ENCODE results near the gene PAFAH1B2.

PAFAH1B2 gene

GRCh38 chr11:117186431-117186761 lies 42.3 kb downstream of the PAFAH1B2 start:
- TF ChIP-seq POLR2A (IDR thresholded peaks at IDR 0.05; ENCODE audit: low read depth, low read length), result no peak
- no peak for FAIRE-seq
- no peak for DNase-seq (ENCODE audit: insufficient read length, low spot score)

DNA sequence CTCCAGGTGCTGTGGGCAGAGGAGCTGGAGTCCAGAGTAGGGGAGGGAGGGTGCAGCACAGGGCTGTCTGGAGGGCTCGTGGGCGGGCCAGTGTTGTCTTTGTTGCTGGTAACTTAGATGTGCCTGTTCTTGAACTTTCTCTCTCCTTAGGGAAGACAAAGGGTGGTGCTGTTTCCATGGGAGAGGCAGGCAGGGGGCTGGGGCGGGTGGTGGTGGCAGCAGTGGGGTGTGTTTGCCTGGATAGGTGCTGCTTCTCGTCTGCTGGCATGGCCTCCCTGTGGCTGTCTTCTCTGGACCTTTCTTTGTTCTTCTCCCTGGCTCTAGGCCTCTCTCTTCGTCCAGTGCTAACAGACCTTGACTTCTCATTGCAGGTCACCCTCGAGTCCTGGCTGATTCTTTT lies 42.9 kb downstream of the PAFAH1B2 start:
- no peak for DNase-seq (ENCODE audit: insufficient read length, low spot score)
- FAIRE-seq, result no peak
- no peak for TF ChIP-seq POLR2A (IDR thresholded peaks at IDR 0.05; ENCODE audit: low read depth, low read length)

GRCh38 chr11:117187428-117187798 lies 43.3 kb downstream of the PAFAH1B2 start:
- no peak for FAIRE-seq
- DNase-seq (ENCODE audit: insufficient read length, low spot score), result no peak
- TF ChIP-seq POLR2A (IDR thresholded peaks at IDR 0.05; ENCODE audit: low read depth, low read length), result no peak

- DNase-seq (ENCODE audit: insufficient read length, low spot score) (no peak), FAIRE-seq (no peak)
- TF ChIP-seq POLR2A (IDR thresholded peaks at IDR 0.05; ENCODE audit: low read depth, low read length), result no peak
Observed at GRCh38 chr11:117187799-117188481, 43.9 kb downstream of the PAFAH1B2 start.

DNA sequence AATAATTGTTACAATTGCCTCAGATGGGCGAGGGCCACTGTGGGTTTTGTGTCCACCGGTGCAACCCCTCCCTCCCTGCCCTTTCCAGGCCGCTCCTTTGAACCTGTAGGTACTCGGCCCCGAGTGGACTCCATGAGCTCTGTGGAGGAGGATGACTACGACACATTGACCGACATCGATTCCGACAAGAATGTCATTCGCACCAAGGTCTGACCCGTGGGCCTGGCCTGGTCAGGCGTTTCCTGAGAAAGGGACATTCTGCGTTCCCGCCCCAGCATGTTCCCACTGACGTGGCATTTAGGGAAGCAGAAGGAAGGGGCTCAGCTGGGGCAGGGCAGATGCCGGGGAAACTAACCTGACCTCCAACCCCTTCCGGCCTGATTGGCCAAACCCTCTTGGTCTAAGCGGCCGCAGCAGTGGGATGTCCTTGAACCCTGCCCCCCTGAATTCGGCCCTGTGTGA lies 44.6 kb downstream of the PAFAH1B2 start:
- no peak for TF ChIP-seq POLR2A (IDR thresholded peaks at IDR 0.05; ENCODE audit: low read depth, low read length)
- FAIRE-seq, result no peak
- DNase-seq (ENCODE audit: insufficient read length, low spot score), result no peak

- FAIRE-seq (no peak), DNase-seq (ENCODE audit: insufficient read length, low spot score) (no peak)
Observed at GRCh38 chr11:117189191-117189940, 45.3 kb downstream of the PAFAH1B2 start.

GRCh38 chr11:117189941-117190544 lies 46.0 kb downstream of the PAFAH1B2 start:
- no peak for FAIRE-seq
- no peak for DNase-seq (ENCODE audit: insufficient read length, low spot score)
- TF ChIP-seq POLR2A (IDR thresholded peaks at IDR 0.05; ENCODE audit: low read depth, low read length), result no peak

More at GRCh38 chr11:117189191-117189940, 45.3 kb downstream of the PAFAH1B2 start:
- TF ChIP-seq POLR2A (IDR thresholded peaks at IDR 0.05; ENCODE audit: low read depth, low read length), result no peak

DNA sequence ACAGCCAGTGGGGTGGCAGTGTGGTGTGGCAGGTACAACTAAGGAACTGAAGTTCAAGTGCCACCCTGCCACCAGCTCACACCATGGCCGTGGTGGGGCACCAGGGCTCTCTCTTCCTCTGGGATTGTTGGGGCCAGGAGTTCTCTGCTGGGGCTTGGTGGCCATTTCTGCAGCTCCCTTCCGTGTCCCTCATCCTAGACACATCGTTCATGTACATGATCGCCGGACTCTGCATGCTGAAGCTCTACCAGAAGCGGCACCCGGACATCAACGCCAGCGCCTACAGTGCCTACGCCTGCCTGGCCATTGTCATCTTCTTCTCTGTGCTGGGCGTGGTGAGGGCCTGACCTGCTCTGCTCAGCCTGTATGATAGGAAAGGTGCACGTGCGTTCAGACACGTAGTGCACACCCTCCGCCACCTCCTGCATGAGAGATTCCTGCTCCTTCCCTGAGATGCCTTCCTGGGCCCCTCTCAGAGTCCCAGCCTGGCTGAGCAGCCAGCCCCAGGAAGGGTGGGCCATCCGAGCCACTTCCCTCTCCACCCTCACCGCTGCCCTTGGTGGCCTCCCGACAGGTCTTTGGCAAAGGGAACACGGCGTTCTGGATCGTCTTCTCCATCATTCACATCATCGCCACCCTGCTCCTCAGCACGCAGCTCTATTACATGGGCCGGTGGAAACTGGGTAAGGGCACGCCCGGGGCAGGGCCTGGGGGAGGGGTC lies 47.8 kb downstream of the PAFAH1B2 start:
- FAIRE-seq, result no peak
- no peak for TF ChIP-seq POLR2A (IDR thresholded peaks at IDR 0.05; ENCODE audit: low read depth, low read length)
- DNase-seq (ENCODE audit: insufficient read length, low spot score), result no peak

DNA sequence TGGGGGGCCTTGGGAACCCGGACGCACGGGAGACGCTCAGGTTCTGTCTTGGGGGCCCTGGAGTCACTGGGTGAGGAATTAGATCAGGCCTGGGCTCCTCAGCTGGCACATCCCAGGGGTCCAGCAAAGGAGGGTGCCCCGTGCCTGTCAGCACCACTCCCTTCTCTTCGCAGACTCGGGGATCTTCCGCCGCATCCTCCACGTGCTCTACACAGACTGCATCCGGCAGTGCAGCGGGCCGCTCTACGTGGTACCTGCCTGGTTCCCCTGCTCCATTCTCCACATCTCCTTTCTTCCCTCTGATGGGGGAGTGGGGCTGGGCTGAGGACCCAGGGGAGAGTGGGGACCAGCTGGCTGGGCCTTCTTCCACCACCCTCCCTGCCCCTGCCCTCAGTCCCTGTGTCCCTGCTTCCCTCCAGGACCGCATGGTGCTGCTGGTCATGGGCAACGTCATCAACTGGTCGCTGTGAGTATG lies 48.4 kb downstream of the PAFAH1B2 start:
- TF ChIP-seq POLR2A (IDR thresholded peaks at IDR 0.05; ENCODE audit: low read depth, low read length), result no peak
- FAIRE-seq, result no peak
- DNase-seq (ENCODE audit: insufficient read length, low spot score), result no peak

GRCh38 chr11:117193130-117194020 lies 49.3 kb downstream of the PAFAH1B2 start:
- TF ChIP-seq POLR2A (IDR thresholded peaks at IDR 0.05; ENCODE audit: low read depth, low read length), result no peak
- FAIRE-seq (no peak), DNase-seq (ENCODE audit: insufficient read length, low spot score) (no peak)

DNA sequence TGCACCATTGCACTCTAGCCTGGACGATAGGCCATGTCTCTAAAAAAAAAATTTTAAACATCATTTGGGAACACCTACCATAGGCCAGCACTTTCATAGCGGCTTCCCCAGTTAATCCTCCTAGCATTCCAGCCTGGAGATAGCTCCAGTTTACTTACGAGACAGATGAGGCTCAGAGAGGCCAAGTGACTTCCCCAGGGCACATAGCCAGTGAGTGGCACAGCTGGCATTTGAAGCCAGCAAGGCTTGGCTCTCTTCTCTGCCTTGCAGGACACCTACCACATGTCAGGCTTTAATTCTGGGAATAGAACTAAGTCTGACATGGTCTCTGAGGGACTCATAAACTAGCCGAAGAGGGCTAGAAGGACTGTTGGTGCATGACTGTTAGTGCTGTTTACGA lies 50.2 kb downstream of the PAFAH1B2 start:
- FAIRE-seq (no peak), DNase-seq (ENCODE audit: insufficient read length, low spot score) (no peak)
- no peak for TF ChIP-seq POLR2A (IDR thresholded peaks at IDR 0.05; ENCODE audit: low read depth, low read length)

- no peak for FAIRE-seq
- DNase-seq (ENCODE audit: insufficient read length, low spot score), result no peak
- no peak for TF ChIP-seq POLR2A (IDR thresholded peaks at IDR 0.05; ENCODE audit: low read depth, low read length)
Observed at GRCh38 chr11:117195258-117195657, 51.2 kb downstream of the PAFAH1B2 start.

DNA sequence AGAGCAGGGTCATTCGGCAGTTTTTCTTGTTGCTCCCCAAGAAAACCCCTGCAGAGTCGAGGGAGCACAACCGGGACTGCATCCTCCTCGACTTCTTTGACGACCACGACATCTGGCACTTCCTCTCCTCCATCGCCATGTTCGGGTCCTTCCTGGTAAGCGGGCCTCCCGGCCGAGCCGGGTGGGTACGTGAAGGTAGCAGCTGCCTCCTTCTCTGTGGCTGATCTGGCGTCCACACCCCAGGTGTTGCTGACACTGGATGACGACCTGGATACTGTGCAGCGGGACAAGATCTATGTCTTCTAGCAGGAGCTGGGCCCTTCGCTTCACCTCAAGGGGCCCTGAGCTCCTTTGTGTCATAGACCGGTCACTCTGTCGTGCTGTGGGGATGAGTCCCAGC lies 51.7 kb downstream of the PAFAH1B2 start:
- no peak for TF ChIP-seq POLR2A (IDR thresholded peaks at IDR 0.05; ENCODE audit: low read depth, low read length)
- DNase-seq (ENCODE audit: insufficient read length, low spot score), result no peak
- FAIRE-seq, result no peak
